ENCODE data around the gene ASAH2B. TPM values are rescaled to one million over a fixed set of nuclear protein-coding genes. Genes with fewer than 3 reads are reported as not detected.
"Not testable (repeated sequence)": the region's sequence is repeated elsewhere in the genome, so short reads cannot be mapped to it uniquely, and the experiment has no call there.

Gene ASAH2B
- total and polyA plus RNA-seq, 2 of the 4 experiments (the other 2 are of a cell fraction), result 3.7 to 5.0 TPM

DNA sequence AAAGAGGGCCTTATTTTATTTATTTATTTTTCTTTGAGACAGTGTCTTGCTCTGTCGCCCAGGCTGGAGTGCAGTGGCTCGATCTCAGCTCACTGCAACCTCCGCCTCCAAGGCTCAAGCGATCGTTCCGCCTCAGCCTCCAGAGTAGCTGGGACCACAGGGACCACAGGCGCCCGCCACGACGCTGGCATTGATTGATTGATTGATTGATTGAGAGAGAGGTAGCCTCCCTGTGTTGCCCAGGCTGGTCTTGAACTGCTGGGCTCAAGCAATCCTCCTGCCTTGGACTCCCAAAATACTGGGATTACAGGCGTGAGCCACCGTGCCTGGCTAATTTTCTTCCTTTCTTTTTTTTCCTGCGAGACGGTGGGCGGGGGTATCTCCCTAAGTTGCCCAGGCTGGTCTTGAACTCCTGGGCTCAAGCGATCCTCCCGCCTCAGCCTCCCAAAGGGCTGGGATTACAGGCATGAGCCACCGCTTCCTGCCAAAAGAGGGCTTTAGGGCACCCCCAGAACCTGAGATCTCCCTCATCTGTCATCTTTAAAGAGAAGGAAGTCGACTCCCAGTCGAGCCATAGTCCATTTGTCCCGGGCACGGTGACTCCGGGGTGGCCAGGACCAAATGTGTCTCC lies 634 bp upstream of the ASAH2B start:
- H3K9ac ChIP-seq (ENCODE audit: low read depth, low read length), result peak overlapping the region; percentile 84
- peak overlapping the region; percentile 82 for H3K4me2 ChIP-seq (ENCODE audit: low read depth, low read length)
- BruUV-seq (replicated peaks); H3K79me1 ChIP-seq (ENCODE audit: low read depth in 1 of 2, low read length in 2 of 2); dilution Hi-C loops (cut with HindIII; ENCODE audit: low sequenced_read_pairs, unreplicated experiment); ATAC-seq (ENCODE audit: low read depth); H3K36me3 ChIP-seq (ENCODE audit: control insufficient read depth, insufficient read depth, low read length); CTCF ChIA-PET; H3K9me1 ChIP-seq (ENCODE audit: insufficient read depth, low read length); H2BK20ac ChIP-seq (ENCODE audit: low read depth, low read length); H3K9me3 ChIP-seq (ENCODE audit: control insufficient read depth, insufficient read depth, low read length); H4K20me1 ChIP-seq (ENCODE audit: insufficient read depth, low read length); in situ Hi-C loops (cut with MboI; ENCODE audit: low sequenced_read_pairs); DNase-seq; H3K27me3 ChIP-seq (ENCODE audit: control insufficient read depth, insufficient read depth, low read length); H3K4me1 ChIP-seq (ENCODE audit: control insufficient read depth, insufficient read depth, low read length); intact Hi-C loops (cut with micrococcal nuclease): not testable (repeated sequence)
- H3K27ac ChIP-seq (ENCODE audit: insufficient read depth, low read length), result peak overlapping the region; percentile 92
- H3K56ac ChIP-seq (ENCODE audit: extremely low read depth, insufficient read depth, low read length), result peak overlapping the region; percentile 80; the same call in 1 of the 2 replicates
- peak overlapping the region; percentile 50 for H2AK5ac ChIP-seq (ENCODE audit: low read depth, low read length)
- POLR2A ChIA-PET (ENCODE audit: unreplicated experiment), result interaction anchor here (0.6 kb wide), 1 partner anchor 206 kb away, joined by 3 read pairs; no protein-coding TSS in a partner anchor
- H4K5ac ChIP-seq (ENCODE audit: low read depth, low read length), result peak overlapping the region; percentile 93
- H3K18ac ChIP-seq (ENCODE audit: low read depth, low read length), result peak overlapping the region; percentile 65
- H3K4me3 ChIP-seq (ENCODE audit: insufficient read depth, low read depth, low read length), result peak overlapping the region; percentile 82
- 80% methylated on average over 6 of the region's 23 CpGs; no CpG with 5 or more reads in 1 of the 2 experiments for WGBS, 2 experiments (ENCODE audit: extremely low coverage in 2 of 2, insufficient read length in 1 of 2)
- peak overlapping the region; percentile 80 for H2BK5ac ChIP-seq (ENCODE audit: low read depth, low read length, poor library complexity, severe bottlenecking)
- peak overlapping the region; percentile 67 for H2AK9ac ChIP-seq (replicated peaks; ENCODE audit: low read depth, low read length, poor library complexity)
- H2BK120ac ChIP-seq (ENCODE audit: low read depth, low read length), result peak overlapping the region; percentile 82
- H3K14ac ChIP-seq (replicated peaks; ENCODE audit: low read depth, low read length), result peak overlapping the region; percentile 94
- H3K23ac ChIP-seq (ENCODE audit: low read depth, low read length), result peak overlapping the region; percentile 78
- peak overlapping the region; percentile 82 for H3K4ac ChIP-seq (ENCODE audit: low read depth, low read length)
- H4K8ac ChIP-seq (ENCODE audit: low read depth in 2 of 2, low read length in 2 of 2), result peak overlapping the region; percentile 92 to 99
- peak overlapping the region; percentile 57; the same call in 1 of the 3 replicates for H2BK15ac ChIP-seq (ENCODE audit: low read depth, low read length)
- H2AFZ ChIP-seq (replicated peaks; ENCODE audit: low read length, poor library complexity), result peak overlapping the region; percentile 99
- H4K91ac ChIP-seq (ENCODE audit: insufficient read depth, low read depth, low read length), result peak overlapping the region; percentile 85

Measured in IMR-90 (cell line).